ENCODE results near the gene MEIOB.

DNA sequence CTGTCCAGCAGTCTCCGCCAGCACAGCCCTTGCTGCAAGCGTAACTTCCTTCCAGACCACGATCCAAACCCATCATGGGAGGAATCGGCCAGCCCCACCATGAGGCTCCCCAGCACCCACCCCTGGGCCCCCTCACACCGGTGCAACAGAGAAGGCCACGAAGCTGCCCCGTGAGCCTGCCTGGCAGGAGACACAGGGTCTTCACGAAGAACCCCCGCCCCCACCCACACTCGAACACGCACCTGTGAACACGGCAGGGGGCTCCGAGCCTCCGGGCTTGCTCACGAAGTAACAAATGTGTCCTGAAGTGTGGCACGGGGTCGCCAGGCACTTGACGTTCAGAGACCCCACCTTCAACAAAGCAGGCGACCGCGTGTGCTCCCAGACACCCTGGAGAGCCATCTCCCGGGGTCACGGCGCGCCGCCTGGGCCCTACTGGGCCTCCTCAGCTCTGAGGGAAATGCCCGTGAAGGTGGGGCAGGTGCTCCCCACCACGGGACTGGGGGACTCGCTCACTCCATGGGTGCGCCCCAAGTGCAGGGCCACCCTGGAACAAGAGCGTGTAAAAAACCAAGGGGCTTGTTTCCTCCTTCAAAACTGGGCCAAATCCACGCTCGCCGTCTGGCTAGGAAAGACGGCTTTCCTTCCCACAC is 53.0 kb downstream of the MEIOB start:
- TF ChIP-seq CTCF (conservative IDR thresholded peaks at IDR 0.05) (no peak), EZH2 (IDR thresholded peaks at IDR 0.05; ENCODE audit: low read depth) (no peak)
